Hepatocyte (in vitro differentiated cells): ENCODE results near the gene PGGT1B.

Source experiments
- EZH2phosphoT487 ChIP-seq: fragments of 200-600 bp; sonication (generic); IDR thresholded peaks from one replicate; pipeline ENCODE4 v1.6.1; 2018; ENCODE audit warnings: antibody characterized with exemption, mild to moderate bottlenecking, low read depth, moderate library complexity; ENCODE audit not compliant: unreplicated experiment, severe bottlenecking
- TF ChIP-seq, protein P1 (sequence below): fragments of 200-600 bp; sonication (generic); IDR thresholded peaks from 2 replicates; pipeline ENCODE4 v1.5.1; 2016; ENCODE audit warnings: antibody characterized with exemption, mild to moderate bottlenecking; ENCODE audit not compliant: poor library complexity

DNA sequence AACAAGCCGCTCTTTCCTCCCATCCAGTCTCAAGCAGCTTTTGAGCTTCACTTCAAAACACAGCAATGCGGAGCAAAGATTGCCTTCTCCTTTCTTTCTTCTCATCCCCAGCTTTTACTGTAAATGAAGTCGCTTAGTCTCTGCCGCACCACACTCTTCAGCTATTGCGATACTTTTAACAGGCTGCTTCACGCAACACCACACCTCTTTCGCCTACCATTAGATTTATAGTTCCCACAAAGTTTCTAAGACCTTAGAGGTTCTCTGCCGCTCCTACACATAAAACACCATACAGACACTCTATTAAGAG, 711 bp downstream of the PGGT1B start:
- TF ChIP-seq EZH2phosphoT487: no peak
- TF ChIP-seq, protein P1, sequence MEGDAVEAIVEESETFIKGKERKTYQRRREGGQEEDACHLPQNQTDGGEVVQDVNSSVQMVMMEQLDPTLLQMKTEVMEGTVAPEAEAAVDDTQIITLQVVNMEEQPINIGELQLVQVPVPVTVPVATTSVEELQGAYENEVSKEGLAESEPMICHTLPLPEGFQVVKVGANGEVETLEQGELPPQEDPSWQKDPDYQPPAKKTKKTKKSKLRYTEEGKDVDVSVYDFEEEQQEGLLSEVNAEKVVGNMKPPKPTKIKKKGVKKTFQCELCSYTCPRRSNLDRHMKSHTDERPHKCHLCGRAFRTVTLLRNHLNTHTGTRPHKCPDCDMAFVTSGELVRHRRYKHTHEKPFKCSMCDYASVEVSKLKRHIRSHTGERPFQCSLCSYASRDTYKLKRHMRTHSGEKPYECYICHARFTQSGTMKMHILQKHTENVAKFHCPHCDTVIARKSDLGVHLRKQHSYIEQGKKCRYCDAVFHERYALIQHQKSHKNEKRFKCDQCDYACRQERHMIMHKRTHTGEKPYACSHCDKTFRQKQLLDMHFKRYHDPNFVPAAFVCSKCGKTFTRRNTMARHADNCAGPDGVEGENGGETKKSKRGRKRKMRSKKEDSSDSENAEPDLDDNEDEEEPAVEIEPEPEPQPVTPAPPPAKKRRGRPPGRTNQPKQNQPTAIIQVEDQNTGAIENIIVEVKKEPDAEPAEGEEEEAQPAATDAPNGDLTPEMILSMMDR: no peak
